Activated effector memory CD4-positive, alpha-beta T cell treated with anti-CD3 and anti-CD28 coated beads, Interleukin-2, amount 50 U/mL, for 16 hours (primary cell): ENCODE data around the gene PPM1M.

Source experiments
- DNase-seq: peaks from one replicate; pipeline ENCODE4 v3.0.0-alpha.2; 2020

The PPM1M gene

GRCh38 chr3:52216585-52217408 is 28.8 kb upstream of the PPM1M start:
- peak; percentile 86 for DNase-seq

- DNase-seq, result peak; percentile 74
Observed at GRCh38 chr3:52217409-52217805, 28.2 kb upstream of the PPM1M start.

- no peak for DNase-seq
Observed at GRCh38 chr3:52218026-52218425, 27.5 kb upstream of the PPM1M start.

GRCh38 chr3:52218454-52218853 is 27.1 kb upstream of the PPM1M start:
- peak; percentile 71 for DNase-seq

GRCh38 chr3:52218937-52219650 is 26.5 kb upstream of the PPM1M start:
- DNase-seq, result no peak

GRCh38 chr3:52220380-52221026 is 25.1 kb upstream of the PPM1M start:
- peak; percentile 95 for DNase-seq

- no peak for DNase-seq
Observed at GRCh38 chr3:52221141-52221562, 24.4 kb upstream of the PPM1M start.

- DNase-seq, result peak; percentile 86
Observed at GRCh38 chr3:52221563-52222318, 23.8 kb upstream of the PPM1M start.

- no peak for DNase-seq
Observed at GRCh38 chr3:52222319-52223221, 23.0 kb upstream of the PPM1M start.

GRCh38 chr3:52223449-52224408 is 21.8 kb upstream of the PPM1M start:
- DNase-seq, result no peak

GRCh38 chr3:52225452-52226228 is 19.9 kb upstream of the PPM1M start, which contains the start of gene TLR9:
TLR9 (minus strand) TSS chr3:52225645; CDS start chr3:52225529, 116 bp downstream.
- DNase-seq, result peak; percentile 64

GRCh38 chr3:52226229-52226817 is 19.2 kb upstream of the PPM1M start:
- DNase-seq, result no peak

GRCh38 chr3:52227117-52227516 is 18.4 kb upstream of the PPM1M start:
- no peak for DNase-seq

GRCh38 chr3:52227766-52228165 is 17.8 kb upstream of the PPM1M start:
- peak; percentile 56 for DNase-seq

GRCh38 chr3:52228266-52228665 is 17.3 kb upstream of the PPM1M start:
- DNase-seq, result peak; percentile 50

- DNase-seq, result peak; percentile 58
Observed at GRCh38 chr3:52228751-52229291, 16.7 kb upstream of the PPM1M start.

- DNase-seq, result no peak
Observed at GRCh38 chr3:52229656-52230055, 15.9 kb upstream of the PPM1M start.

GRCh38 chr3:52230461-52230860 is 15.1 kb upstream of the PPM1M start:
- DNase-seq, result no peak
